ENCODE measurements around the gene C10orf67. TPM values are rescaled to one million over a fixed set of nuclear protein-coding genes. Genes with fewer than 3 reads are reported as not detected.

Gene C10orf67
- total RNA-seq, 1 experiment from 2014 or later = 0.21 TPM

GRCh38 chr10:23284155-23284554 is 60.4 kb downstream of the C10orf67 start:
- CTCF ChIA-PET = interaction anchor here (0.7 to 1.8 kb wide), 3 partner anchors 10 to 246 kb away, joined by 3 to 11 read pairs (median 4); no protein-coding TSS in a partner anchor
- Mint-ChIP-seq H3K27me3 (ENCODE audit: insufficient read depth, unreplicated experiment) (peaks cover 35% of the 10 kb centered on the region), H3K4me1 (ENCODE audit: insufficient read depth, unreplicated experiment) (peaks cover 5% of the 10 kb centered on the region), H3K4me3 (ENCODE audit: unreplicated experiment) (no peak overlapping the region), H3K36me3 (ENCODE audit: insufficient read depth, unreplicated experiment) (no peaks in the 10 kb centered on the region), H3K27ac (ENCODE audit: low read depth, unreplicated experiment) (no peak overlapping the region), H3K9me3 (ENCODE audit: unreplicated experiment) (no peaks in the 10 kb centered on the region)
- no peak for TF ChIP-seq CTCF (IDR thresholded peaks at IDR 0.05; ENCODE audit: unreplicated experiment)
- intact Hi-C loops (cut with micrococcal nuclease) = no loop called here
- no TSS peak for BruUV-seq (replicated peaks)
- DNase-seq (ENCODE audit: unreplicated experiment) = no peak
- POLR2A ChIA-PET = no interaction called here

GRCh38 chr10:23283680-23284079 is 60.9 kb downstream of the C10orf67 start:
- no TSS peak for BruUV-seq (replicated peaks)
- no peak for TF ChIP-seq CTCF (IDR thresholded peaks at IDR 0.05; ENCODE audit: unreplicated experiment)
- H3K4me1 Mint-ChIP-seq (ENCODE audit: insufficient read depth, unreplicated experiment) = peaks cover 5% of the 10 kb centered on the region
- H3K4me3 Mint-ChIP-seq (ENCODE audit: unreplicated experiment) = no peak overlapping the region
- DNase-seq (ENCODE audit: unreplicated experiment) = no peak
- ChIA-PET CTCF (interaction anchor here (0.7 kb wide), 1 partner anchor 246 kb away, joined by 3 read pairs; no protein-coding TSS in a partner anchor), POLR2A (no interaction called here)
- no peaks in the 10 kb centered on the region for H3K9me3 Mint-ChIP-seq (ENCODE audit: unreplicated experiment)
- intact Hi-C loops (cut with micrococcal nuclease) = no loop called here
- no peaks in the 10 kb centered on the region for H3K36me3 Mint-ChIP-seq (ENCODE audit: insufficient read depth, unreplicated experiment)
- no peak overlapping the region for H3K27ac Mint-ChIP-seq (ENCODE audit: low read depth, unreplicated experiment)
- H3K27me3 Mint-ChIP-seq (ENCODE audit: insufficient read depth, unreplicated experiment) = peaks cover 35% of the 10 kb centered on the region

GRCh38 chr10:23281044-23281433 is 63.6 kb downstream of the C10orf67 start:
- no peak overlapping the region for H3K4me3 Mint-ChIP-seq (ENCODE audit: unreplicated experiment)

GRCh38 chr10:23280419-23281043 is 64.1 kb downstream of the C10orf67 start:
- no peaks in the 10 kb centered on the region for H3K36me3 Mint-ChIP-seq (ENCODE audit: insufficient read depth, unreplicated experiment)
- no peak for DNase-seq (ENCODE audit: unreplicated experiment)
- intact Hi-C loops (cut with micrococcal nuclease) = no loop called here
- peaks cover 35% of the 10 kb centered on the region for H3K27me3 Mint-ChIP-seq (ENCODE audit: insufficient read depth, unreplicated experiment)
- no TSS peak for BruUV-seq (replicated peaks)
- no peak overlapping the region for H3K27ac Mint-ChIP-seq (ENCODE audit: low read depth, unreplicated experiment)
- ChIA-PET CTCF (interaction anchor here (0.6 to 2.6 kb wide), 5 partner anchors 14 to 597 kb away, joined by 3 to 14 read pairs (median 8); no protein-coding TSS in a partner anchor), POLR2A (no interaction called here)
- no peak for TF ChIP-seq CTCF (IDR thresholded peaks at IDR 0.05; ENCODE audit: unreplicated experiment)
- H3K4me3 Mint-ChIP-seq (ENCODE audit: unreplicated experiment) = no peak overlapping the region
- no peaks in the 10 kb centered on the region for H3K9me3 Mint-ChIP-seq (ENCODE audit: unreplicated experiment)
- H3K4me1 Mint-ChIP-seq (ENCODE audit: insufficient read depth, unreplicated experiment) = peaks cover 5% of the 10 kb centered on the region

More at GRCh38 chr10:23281044-23281433, 63.6 kb downstream of the C10orf67 start:
- POLR2A ChIA-PET = no interaction called here
- H3K4me1 Mint-ChIP-seq (ENCODE audit: insufficient read depth, unreplicated experiment) = peaks cover 5% of the 10 kb centered on the region
- BruUV-seq (replicated peaks) = no TSS peak
- no peaks in the 10 kb centered on the region for H3K9me3 Mint-ChIP-seq (ENCODE audit: unreplicated experiment)
- H3K27me3 Mint-ChIP-seq (ENCODE audit: insufficient read depth, unreplicated experiment) = peaks cover 35% of the 10 kb centered on the region
- intact Hi-C loops (cut with micrococcal nuclease) = no loop called here
- H3K36me3 Mint-ChIP-seq (ENCODE audit: insufficient read depth, unreplicated experiment) = no peaks in the 10 kb centered on the region
- no peak for TF ChIP-seq CTCF (IDR thresholded peaks at IDR 0.05; ENCODE audit: unreplicated experiment)
- no peak for DNase-seq (ENCODE audit: unreplicated experiment)
- CTCF ChIA-PET = interaction anchor here (0.6 to 2.6 kb wide), 3 partner anchors 13 to 597 kb away, joined by 3 to 14 read pairs (median 8); no protein-coding TSS in a partner anchor
- no peak overlapping the region for H3K27ac Mint-ChIP-seq (ENCODE audit: low read depth, unreplicated experiment)
